ENCODE data around the gene CETN2.

DNA sequence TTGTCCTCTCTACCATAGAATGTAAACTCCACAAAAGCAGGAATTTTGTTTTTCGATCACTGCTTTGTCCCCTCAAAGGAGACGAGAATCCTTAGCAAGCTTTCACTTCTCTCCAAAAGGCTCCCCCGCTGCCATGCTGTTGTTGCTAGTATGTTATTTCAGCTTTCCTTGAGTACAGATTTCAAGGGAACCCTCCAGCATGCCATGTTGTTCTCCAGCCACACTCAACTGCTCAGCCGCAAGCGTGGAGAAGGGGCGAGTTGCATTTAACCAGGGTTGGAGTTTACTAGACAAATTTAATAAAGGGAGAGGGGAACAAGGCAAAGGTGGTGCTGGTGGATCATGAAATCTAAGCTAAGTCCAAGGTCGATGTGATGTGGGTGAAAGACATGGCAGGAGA lies 23.4 kb upstream of the CETN2 start:
- TF ChIP-seq EZH2 (IDR thresholded peaks at IDR 0.05; ENCODE audit: borderline replicate concordance, low read depth, low read length, severe bottlenecking), result no peak
- no peak for TF ChIP-seq CTCF (IDR thresholded peaks at IDR 0.05; ENCODE audit: borderline replicate concordance, extremely low read depth, low read length, poor library complexity, severe bottlenecking)
